NCI-H774 (cell line): ENCODE results near the gene PROM1.

Source experiments
- DNase-seq: peaks from one replicate; lab custom pipeline; 2025; lab: John Stamatoyannopoulos, UW

PROM1 gene

GRCh38 chr4:16109256-16109655 lies 25.4 kb upstream of the PROM1 start:
- DNase-seq: no peak

GRCh38 chr4:16106956-16107355 lies 23.1 kb upstream of the PROM1 start:
- no peak for DNase-seq

GRCh38 chr4:16104520-16104919 lies 20.7 kb upstream of the PROM1 start:
- no peak for DNase-seq

GRCh38 chr4:16102356-16102755 lies 18.5 kb upstream of the PROM1 start:
- no peak for DNase-seq

GRCh38 chr4:16100833-16101232 lies 17.0 kb upstream of the PROM1 start:
- no peak for DNase-seq

- DNase-seq: no peak
Measured at GRCh38 chr4:16092682-16093319, 9.0 kb upstream of the PROM1 start.

GRCh38 chr4:16090096-16090705 lies 6.4 kb upstream of the PROM1 start:
- no peak for DNase-seq

- no peak for DNase-seq
Measured at GRCh38 chr4:16089156-16089555, 5.3 kb upstream of the PROM1 start.

GRCh38 chr4:16088601-16089000 lies 4.8 kb upstream of the PROM1 start:
- no peak for DNase-seq

GRCh38 chr4:16085822-16086221 lies 2.0 kb upstream of the PROM1 start:
- DNase-seq: no peak

GRCh38 chr4:16082426-16083240 lies 1.2 kb downstream of the PROM1 start:
- peak; percentile 10 for DNase-seq

GRCh38 chr4:16082041-16082425 lies 1.8 kb downstream of the PROM1 start:
- no peak for DNase-seq

- DNase-seq: no peak
Measured at GRCh38 chr4:16079046-16079445, 4.8 kb downstream of the PROM1 start.

GRCh38 chr4:16078195-16078760 lies 5.5 kb downstream of the PROM1 start:
- DNase-seq: no peak

GRCh38 chr4:16077786-16078185 lies 6.0 kb downstream of the PROM1 start:
- no peak for DNase-seq

- DNase-seq: no peak
Measured at GRCh38 chr4:16075975-16076757, 7.7 kb downstream of the PROM1 start.

GRCh38 chr4:16075061-16075460 lies 8.8 kb downstream of the PROM1 start:
- no peak for DNase-seq

GRCh38 chr4:16072168-16072567 lies 11.7 kb downstream of the PROM1 start:
- no peak for DNase-seq

- no peak for DNase-seq
Measured at GRCh38 chr4:16070203-16070602, 13.6 kb downstream of the PROM1 start.

- peak; percentile 5 for DNase-seq
Measured at GRCh38 chr4:16067515-16067914, 16.3 kb downstream of the PROM1 start.

- no peak for DNase-seq
Measured at GRCh38 chr4:16066586-16067128, 17.2 kb downstream of the PROM1 start.

- DNase-seq: no peak
Measured at GRCh38 chr4:16065066-16065465, 18.8 kb downstream of the PROM1 start.
